ENCODE measurements around the gene ERG.

The ERG gene

GRCh38 chr21:38498057-38498833, at the start of gene ERG:
ERG (minus strand) TSS chr21:38498477; CDS start chr21:38498380, 97 bp downstream.
- no peak for DNase-seq (ENCODE audit: extremely low read depth in 1 of 2, low read depth in 1 of 2)

GRCh38 chr21:38544661-38545060, 46.4 kb upstream of the ERG start:
- DNase-seq (ENCODE audit: extremely low read depth in 1 of 2, low read depth in 1 of 2), result no peak

GRCh38 chr21:38542263-38542662, 44.0 kb upstream of the ERG start:
- DNase-seq (ENCODE audit: extremely low read depth in 1 of 2, low read depth in 1 of 2), result no peak

- no peak for DNase-seq (ENCODE audit: extremely low read depth in 1 of 2, low read depth in 1 of 2)
These were observed 40.1 kb upstream of the ERG start for GRCh38 chr21:38538353-38538752.

GRCh38 chr21:38534591-38534990, 36.3 kb upstream of the ERG start:
- no peak for DNase-seq (ENCODE audit: extremely low read depth in 1 of 2, low read depth in 1 of 2)

GRCh38 chr21:38533887-38534286, 35.6 kb upstream of the ERG start:
- no peak for DNase-seq (ENCODE audit: extremely low read depth in 1 of 2, low read depth in 1 of 2)

- no peak for DNase-seq (ENCODE audit: extremely low read depth in 1 of 2, low read depth in 1 of 2)
These were observed 33.3 kb upstream of the ERG start for GRCh38 chr21:38531591-38531990.

- DNase-seq (ENCODE audit: extremely low read depth in 1 of 2, low read depth in 1 of 2), result no peak
These were observed 32.8 kb upstream of the ERG start for GRCh38 chr21:38531039-38531541.

- DNase-seq (ENCODE audit: extremely low read depth in 1 of 2, low read depth in 1 of 2), result no peak
These were observed 29.5 kb upstream of the ERG start for GRCh38 chr21:38527737-38528136.

GRCh38 chr21:38525454-38525853, 27.2 kb upstream of the ERG start:
- DNase-seq (ENCODE audit: extremely low read depth in 1 of 2, low read depth in 1 of 2), result no peak

GRCh38 chr21:38524168-38525153, 26.2 kb upstream of the ERG start:
- DNase-seq (ENCODE audit: extremely low read depth in 1 of 2, low read depth in 1 of 2), result no peak

GRCh38 chr21:38520511-38520910, 22.2 kb upstream of the ERG start:
- no peak for DNase-seq (ENCODE audit: extremely low read depth in 1 of 2, low read depth in 1 of 2)

- no peak for DNase-seq (ENCODE audit: extremely low read depth in 1 of 2, low read depth in 1 of 2)
These were observed 13.5 kb upstream of the ERG start for GRCh38 chr21:38511662-38512243.

- no peak for DNase-seq (ENCODE audit: extremely low read depth in 1 of 2, low read depth in 1 of 2)
These were observed 12.9 kb upstream of the ERG start for GRCh38 chr21:38511198-38511597.

- DNase-seq (ENCODE audit: extremely low read depth in 1 of 2, low read depth in 1 of 2), result no peak
These were observed 9.2 kb upstream of the ERG start for GRCh38 chr21:38507374-38507942.

GRCh38 chr21:38506661-38507281, 8.5 kb upstream of the ERG start:
- DNase-seq (ENCODE audit: extremely low read depth in 1 of 2, low read depth in 1 of 2), result no peak

GRCh38 chr21:38505654-38506523, 7.6 kb upstream of the ERG start:
- DNase-seq (ENCODE audit: extremely low read depth in 1 of 2, low read depth in 1 of 2), result no peak

- no peak for DNase-seq (ENCODE audit: extremely low read depth in 1 of 2, low read depth in 1 of 2)
These were observed 5.8 kb upstream of the ERG start for GRCh38 chr21:38504066-38504465.

- DNase-seq (ENCODE audit: extremely low read depth in 1 of 2, low read depth in 1 of 2), result no peak
These were observed 5.3 kb upstream of the ERG start for GRCh38 chr21:38503583-38503982.

All from activated CD8-positive, alpha-beta memory T cell treated with anti-CD3 and anti-CD28 coated beads for 1 hour (primary cell).